Effector CD4-positive, alpha-beta T cell (primary cell): ENCODE measurements around the gene EXOSC5.
"Not testable (repeated sequence)": the region's sequence is repeated elsewhere in the genome, so short reads cannot be mapped to it uniquely, and the experiment has no call there.

Experiments
- DNase-seq: peaks from one replicate; pipeline ENCODE4 v3.0.0-alpha.2; 2020
- total RNA-seq: gene quantifications from one replicate; lab custom pipeline; 2026; lab: John Stamatoyannopoulos, UW

EXOSC5 gene
- total RNA-seq: 8.1 reads per million, percentile 28 among the genes with 10 or more reads in this experiment

GRCh38 chr19:41397086-41398049 lies at the start of gene EXOSC5, which contains the start of gene BCKDHA:
Gene EXOSC5, minus strand, starts transcription at chr19:41397359. Its CDS starts 31 bp downstream, at chr19:41397328.
Gene BCKDHA, plus strand, starts transcription at chr19:41397818. Its CDS starts 10 bp downstream, at chr19:41397828.
- DNase-seq: peak; percentile 99

GRCh38 chr19:41445575-41445974 lies 48.4 kb upstream of the EXOSC5 start:
- DNase-seq: no peak

GRCh38 chr19:41443813-41444455 lies 46.8 kb upstream of the EXOSC5 start:
- no peak for DNase-seq

- no peak for DNase-seq
Measured at GRCh38 chr19:41442473-41443355, 45.6 kb upstream of the EXOSC5 start, which contains the start of gene ERICH4. Gene ERICH4, plus strand, starts transcription at chr19:41443156. Its CDS starts 14 bp downstream, at chr19:41443170.

GRCh38 chr19:41441321-41441945 lies 44.3 kb upstream of the EXOSC5 start:
- DNase-seq: no peak

GRCh38 chr19:41439441-41440222 lies 42.5 kb upstream of the EXOSC5 start, which contains the start of gene DMAC2:
Gene DMAC2, minus strand, starts transcription at chr19:41439912. Its CDS starts 13 bp downstream, at chr19:41439899.
- peak; percentile 91 for DNase-seq

GRCh38 chr19:41437944-41438574 lies 40.9 kb upstream of the EXOSC5 start:
- DNase-seq: no peak

- DNase-seq: no peak
Measured at GRCh38 chr19:41436674-41436951, 39.5 kb upstream of the EXOSC5 start.

- no peak for DNase-seq
Measured at GRCh38 chr19:41435936-41436673, 38.9 kb upstream of the EXOSC5 start.

- not testable (repeated sequence) for DNase-seq
Measured at GRCh38 chr19:41435376-41435775, 38.2 kb upstream of the EXOSC5 start.

GRCh38 chr19:41434450-41434849 lies 37.3 kb upstream of the EXOSC5 start:
- no peak for DNase-seq

- no peak for DNase-seq
Measured at GRCh38 chr19:41433171-41433570, 36.0 kb upstream of the EXOSC5 start.

GRCh38 chr19:41431426-41432386 lies 34.5 kb upstream of the EXOSC5 start:
- no peak for DNase-seq

- DNase-seq: no peak
Measured at GRCh38 chr19:41430922-41431321, 33.8 kb upstream of the EXOSC5 start.

- DNase-seq: no peak
Measured at GRCh38 chr19:41428481-41428859, 31.3 kb upstream of the EXOSC5 start.

- peak; percentile 21 for DNase-seq
Measured at GRCh38 chr19:41427647-41428480, 30.7 kb upstream of the EXOSC5 start.

GRCh38 chr19:41426952-41427646 lies 29.9 kb upstream of the EXOSC5 start, which contains the start of gene B3GNT8:
Gene B3GNT8, minus strand, starts transcription at chr19:41427374. Its CDS starts 596 bp downstream, at chr19:41426778.
- DNase-seq: no peak
